ENCODE results near the gene DPCD. TPM values are rescaled to one million over a fixed set of nuclear protein-coding genes. Genes with fewer than 3 reads are reported as not detected.
A peak's percentile ranks its signal among the peaks of the same experiment; 100 is the strongest.
"Not testable (repeated sequence)": the region's sequence is repeated elsewhere in the genome, so short reads cannot be mapped to it uniquely, and the experiment has no call there.

Gene DPCD
- total RNA-seq, 1 experiment from 2014 or later: 39.5 TPM

GRCh38 chr10:101588879-101589278 lies 758 bp downstream of the DPCD start:
- peak overlapping the region; percentile 89 to 94 for H3K4me3 ChIP-seq (replicated peaks in 1 of 2; ENCODE audit: low read depth in 1 of 2, low read length in 2 of 2)
- peak overlapping the region; percentile 87 for H3K4me2 ChIP-seq (ENCODE audit: low read length)
- intact Hi-C loops (cut with micrococcal nuclease): loop anchor here (5.0 kb wide), 1 partner anchor 193 kb away; the partner anchor contains the start of gene NPM3
- H3K27me3 ChIP-seq (ENCODE audit: insufficient read depth, low read length): no peaks in the 10 kb centered on the region
- no peaks in the 10 kb centered on the region for H4K20me1 ChIP-seq (ENCODE audit: insufficient read depth)
- no peak for TF ChIP-seq EZH2 (IDR thresholded peaks at IDR 0.05)
- no peak for TF ChIP-seq CEBPB (IDR thresholded peaks at IDR 0.05; ENCODE audit: low read depth)
- no peak for TF ChIP-seq TCF7L2 (IDR thresholded peaks at IDR 0.05; ENCODE audit: borderline replicate concordance, extremely low read depth, insufficient read depth, insufficient read length)
- TF ChIP-seq POLR2A (IDR thresholded peaks at IDR 0.05; ENCODE audit: borderline replicate concordance, extremely low read depth, insufficient read depth, insufficient read length): no peak
- no peak for TF ChIP-seq CBX3 (IDR thresholded peaks at IDR 0.05; ENCODE audit: low read depth)
- no peak for TF ChIP-seq POLR2AphosphoS5 (IDR thresholded peaks at IDR 0.05; ENCODE audit: low read depth, low read length)
- peak overlapping the region; percentile 24; the same call in 1 of the 2 replicates for H3K27ac ChIP-seq (ENCODE audit: low read depth, low read length)
- ChIA-PET CTCF (interaction anchor here (1.8 to 3.7 kb wide), 4 partner anchors 14 to 375 kb away, joined by 10 to 25 read pairs (median 14); no protein-coding TSS in a partner anchor), POLR2A (no interaction called here), RAD21 (ENCODE audit: low non-redundant PET in 1 of 2, low total read pairs in 2 of 2, uncharacterized antibody in 2 of 2, unreplicated experiment in 2 of 2) (no interaction called here)
- peaks cover 15% of the 10 kb centered on the region for H3K79me2 ChIP-seq (ENCODE audit: insufficient read depth, low read length)
- peak overlapping the region; percentile 84 for H3K9ac ChIP-seq (ENCODE audit: low read length)
- peaks cover 10 to 16% of the 10 kb centered on the region in 2 experiments; a peak in 3 of 4 replicates for H3K4me1 ChIP-seq (ENCODE audit: control insufficient read depth in 1 of 2, insufficient read depth in 2 of 2, low read length in 2 of 2)
- H3K36me3 ChIP-seq (ENCODE audit: control insufficient read depth in 1 of 2, insufficient read depth in 2 of 2, low read length in 2 of 2): peaks cover 10 to 13% of the 10 kb centered on the region in 2 experiments
- no peaks in the 10 kb centered on the region for H3K9me3 ChIP-seq (ENCODE audit: control insufficient read depth in 1 of 2, insufficient read depth in 1 of 2, low read depth in 1 of 2, low read length in 2 of 2)
- DNase-seq (ENCODE audit: low read depth, low spot score) (peak; percentile 6), ATAC-seq (peak; percentile 39)
- no peak overlapping the region for H2AFZ ChIP-seq (ENCODE audit: low read depth, low read length, poor library complexity, severe bottlenecking)
- BruUV-seq (replicated peaks): no TSS peak
- no peaks in the 10 kb centered on the region for H3K9me2 ChIP-seq (ENCODE audit: insufficient read depth)

DNA sequence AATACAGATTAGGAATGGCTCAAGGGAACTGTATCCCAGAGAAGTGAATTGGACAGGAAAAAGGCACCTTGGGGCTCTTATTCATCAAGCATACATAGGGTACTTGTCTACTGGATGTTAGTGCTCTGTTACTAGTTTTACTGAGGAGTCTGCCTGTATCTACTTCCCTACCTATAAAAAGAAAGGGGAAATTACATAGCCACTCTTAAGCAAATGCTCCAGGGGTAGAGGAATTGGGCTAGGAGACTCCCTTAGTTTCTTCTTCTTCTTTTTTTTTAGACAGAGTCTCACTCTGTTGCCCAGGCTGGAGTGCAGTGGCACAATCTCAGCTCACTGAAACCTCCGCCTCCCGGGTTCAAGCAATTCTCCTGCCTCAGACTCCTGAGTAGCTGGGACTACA lies 5.2 kb downstream of the DPCD start:
- H3K36me3 ChIP-seq (ENCODE audit: control insufficient read depth in 1 of 2, insufficient read depth in 2 of 2, low read length in 2 of 2); H3K9me2 ChIP-seq (ENCODE audit: insufficient read depth); RAD21 ChIA-PET (ENCODE audit: low non-redundant PET in 1 of 2, low total read pairs in 2 of 2, uncharacterized antibody in 2 of 2, unreplicated experiment in 2 of 2); H3K27me3 ChIP-seq (ENCODE audit: insufficient read depth, low read length); H3K4me1 ChIP-seq (ENCODE audit: control insufficient read depth in 1 of 2, insufficient read depth in 2 of 2, low read length in 2 of 2); ATAC-seq; H3K4me3 ChIP-seq (replicated peaks in 1 of 2; ENCODE audit: low read depth in 1 of 2, low read length in 2 of 2); H4K20me1 ChIP-seq (ENCODE audit: insufficient read depth); BruUV-seq (replicated peaks); H3K9me3 ChIP-seq (ENCODE audit: control insufficient read depth in 1 of 2, insufficient read depth in 1 of 2, low read depth in 1 of 2, low read length in 2 of 2); H3K4me2 ChIP-seq (ENCODE audit: low read length); H3K9ac ChIP-seq (ENCODE audit: low read length); H2AFZ ChIP-seq (ENCODE audit: low read depth, low read length, poor library complexity, severe bottlenecking); H3K27ac ChIP-seq (ENCODE audit: low read depth, low read length); H3K79me2 ChIP-seq (ENCODE audit: insufficient read depth, low read length); intact Hi-C loops (cut with micrococcal nuclease); POLR2A ChIA-PET; DNase-seq (ENCODE audit: low read depth, low spot score): not testable (repeated sequence)
- CTCF ChIA-PET: interaction anchor here (3.1 kb wide), 1 partner anchor 9 kb away, joined by 20 read pairs; no protein-coding TSS in a partner anchor

Data from HCT116 (cell line).